Measurements from ENCODE around the gene PLVAP. TPM values are rescaled to one million over a fixed set of nuclear protein-coding genes. Genes with fewer than 3 reads are reported as not detected.

PLVAP gene
- total RNA-seq, 1 experiment from 2014 or later: not detected

GRCh38 chr19:17328517-17329365 is 48.4 kb downstream of the PLVAP start:
- Mint-ChIP-seq H3K9me3 (ENCODE audit: unreplicated experiment) (no peaks in the 10 kb centered on the region), H3K4me1 (ENCODE audit: low read depth, unreplicated experiment) (no peaks in the 10 kb centered on the region), H3K36me3 (ENCODE audit: insufficient read depth, unreplicated experiment) (peaks cover 21% of the 10 kb centered on the region), H3K27me3 (ENCODE audit: insufficient read depth, unreplicated experiment) (no peaks in the 10 kb centered on the region), H3K27ac (ENCODE audit: unreplicated experiment) (peak overlapping the region; percentile 50), H3K4me3 (ENCODE audit: unreplicated experiment) (peak overlapping the region; percentile 75)
- Histone ChIP-seq H3K4me3 (ENCODE audit: low read depth, low read length) (peak overlapping the region; percentile 57), H3K9me3 (no peaks in the 10 kb centered on the region), H3K36me3 (ENCODE audit: control insufficient read depth, insufficient read depth, low read length) (peaks cover 1% of the 10 kb centered on the region), H3K27me3 (replicated peaks; ENCODE audit: control insufficient read depth, insufficient read depth, low read length) (no peaks in the 10 kb centered on the region), H3K4me1 (peaks cover 20% of the 10 kb centered on the region)
- ChIA-PET CTCF (interaction anchor here (0.6 to 1.6 kb wide), 5 partner anchors 16 to 176 kb away, joined by 3 to 13 read pairs (median 3); partner anchors contain the start of genes DDA1 and MRPL34), POLR2A (interaction anchor here (0.6 to 2.9 kb wide), 3 partner anchors 19 to 77 kb away, joined by 3 to 17 read pairs (median 3); partner anchors contain the start of genes BST2 and DDA1)
- DNase-seq: peak in 1 of 2 experiments; percentile 56
- no peak for TF ChIP-seq CTCF (IDR thresholded peaks at IDR 0.05; ENCODE audit: insufficient read depth in 1 of 2, low read depth in 1 of 2, low read length in 1 of 2, severe bottlenecking in 1 of 2, unreplicated experiment in 1 of 2)
- intact Hi-C loops (cut with micrococcal nuclease; ENCODE audit: unreplicated experiment): loop anchor here (5.0 kb wide), 1 partner anchor 36 kb away; no protein-coding TSS in a partner anchor
- no TSS peak for BruUV-seq (replicated peaks)

GRCh38 chr19:17327654-17328516 is 49.3 kb downstream of the PLVAP start:
- Mint-ChIP-seq H3K27me3 (ENCODE audit: insufficient read depth, unreplicated experiment) (no peaks in the 10 kb centered on the region), H3K9me3 (ENCODE audit: unreplicated experiment) (no peaks in the 10 kb centered on the region), H3K4me1 (ENCODE audit: low read depth, unreplicated experiment) (no peaks in the 10 kb centered on the region), H3K27ac (ENCODE audit: unreplicated experiment) (peak overlapping the region; percentile 50), H3K36me3 (ENCODE audit: insufficient read depth, unreplicated experiment) (peaks cover 24% of the 10 kb centered on the region), H3K4me3 (ENCODE audit: unreplicated experiment) (peak overlapping the region; percentile 75)
- H3K4me1 ChIP-seq: peaks cover 20% of the 10 kb centered on the region
- intact Hi-C loops (cut with micrococcal nuclease; ENCODE audit: unreplicated experiment): loop anchor here (5.0 kb wide), 1 partner anchor 36 kb away; no protein-coding TSS in a partner anchor
- no peaks in the 10 kb centered on the region for H3K9me3 ChIP-seq
- BruUV-seq (replicated peaks): TSS peak; percentile 42
- peaks cover 1% of the 10 kb centered on the region for H3K36me3 ChIP-seq (ENCODE audit: control insufficient read depth, insufficient read depth, low read length)
- POLR2A ChIA-PET: interaction anchor here (0.6 to 2.9 kb wide), 3 partner anchors 18 to 1177 kb away, joined by 3 to 17 read pairs (median 3); partner anchors contain the start of gene DDA1
- peak in 1 of 2 experiments; percentile 36 for TF ChIP-seq CTCF (IDR thresholded peaks at IDR 0.05; ENCODE audit: insufficient read depth in 1 of 2, low read depth in 1 of 2, low read length in 1 of 2, severe bottlenecking in 1 of 2, unreplicated experiment in 1 of 2)
- DNase-seq: peak; percentile 74 to 86
- peak overlapping the region; percentile 57 for H3K4me3 ChIP-seq (ENCODE audit: low read depth, low read length)
- CTCF ChIA-PET: interaction anchor here (0.6 to 1.7 kb wide), 3 partner anchors 19 to 177 kb away, joined by 3 to 13 read pairs (median 7); partner anchors contain the start of genes DDA1 and MRPL34
- no peaks in the 10 kb centered on the region for H3K27me3 ChIP-seq (replicated peaks; ENCODE audit: control insufficient read depth, insufficient read depth, low read length)

Measured in Caco-2 (cell line).